ENCODE measurements around the gene HAND2. TPM values are rescaled to one million over a fixed set of nuclear protein-coding genes. Genes with fewer than 3 reads are reported as not detected.

Gene HAND2
- total and polyA plus RNA-seq, 2 of the 13 experiments (the other 11 are each of a cell fraction or from before 2014, with no cell fraction given): not detected

GRCh38 chr4:173492315-173492714 is 37.7 kb downstream of the HAND2 start:
- H3K9me3 ChIP-seq (ENCODE audit: low read length): no peaks in the 10 kb centered on the region
- WGBS (ENCODE audit: low lambda C conversion rate): 52% methylated on average over 3 of the region's 4 CpGs
- no peak overlapping the region for H3K27ac ChIP-seq (ENCODE audit: extremely low read length, insufficient read depth, low read length)
- H3K79me2 ChIP-seq (ENCODE audit: insufficient read depth, low read length): no peaks in the 10 kb centered on the region
- H3K4me1 ChIP-seq (ENCODE audit: insufficient read depth, low read length): peaks cover 28% of the 10 kb centered on the region
- H3K36me3 ChIP-seq (replicated peaks in 1 of 2; ENCODE audit: control insufficient read depth in 1 of 2, insufficient read depth in 2 of 2, low read length in 2 of 2): no peaks in the 10 kb centered on the region
- no peak overlapping the region for H3K4me2 ChIP-seq (ENCODE audit: low read depth, low read length)
- no peaks in the 10 kb centered on the region for H4K20me1 ChIP-seq (ENCODE audit: insufficient read depth, low read length)
- intact Hi-C loops (cut with micrococcal nuclease; ENCODE audit: unreplicated experiment): no loop called here
- H3K27me3 ChIP-seq (ENCODE audit: control insufficient read depth in 1 of 2, insufficient read depth in 2 of 2, low read length in 2 of 2): peaks cover 0 to 4% of the 10 kb centered on the region in 2 experiments; a peak in 2 of 5 replicates
- no peak overlapping the region for H3K4me3 ChIP-seq (replicated peaks in 1 of 3; ENCODE audit: insufficient read depth in 1 of 3, low read depth in 2 of 3, low read length in 3 of 3)
- no peak overlapping the region for H2AFZ ChIP-seq (ENCODE audit: low read length)
- no peak for FAIRE-seq
- ChIA-PET POLR2A (no interaction called here), CTCF (ENCODE audit: low intra/inter-chr PET ratio, low total read pairs) (no interaction called here)
- H3K9ac ChIP-seq (ENCODE audit: insufficient read depth, low read depth, low read length): no peak overlapping the region
- no peak for DNase-seq (ENCODE audit: low spot score)
- in situ Hi-C loops (cut with HindIII; ENCODE audit: extremely low pct_ligation_motif_present, low pct_unique_long_range_greater_than_20kb): loop anchor here (5.0 to 10.0 kb wide), 2 partner anchors 70 to 178 kb away; no protein-coding TSS in a partner anchor
- BruUV-seq (replicated peaks): no TSS peak
- TF ChIP-seq ZNF609 (CRISPR knock-in tag; IDR thresholded peaks at IDR 0.05; ENCODE audit: borderline replicate concordance) (no peak), CSRNP2 (CRISPR knock-in tag; conservative IDR thresholded peaks at IDR 0.05; ENCODE audit: low read depth) (no peak), MZF1 (CRISPR knock-in tag; IDR thresholded peaks at IDR 0.05; ENCODE audit: borderline replicate concordance) (no peak), ZSCAN12 (CRISPR knock-in tag; IDR thresholded peaks at IDR 0.05) (no peak), ZNF24 (IDR thresholded peaks at IDR 0.05) (no peak), TAF15 (IDR thresholded peaks at IDR 0.05; ENCODE audit: low read depth, low read length, poor library complexity, severe bottlenecking) (no peak), HOMEZ (CRISPR knock-in tag; IDR thresholded peaks at IDR 0.05; ENCODE audit: low read depth) (no peak)
- ATAC-seq: no peak
